PFSK-1 (cell line): ENCODE results near the gene CHD6.

Source experiments
- FOXP2 ChIP-seq: optimal IDR thresholded peaks from 2 replicates; pipeline ENCODE3; 2011; ENCODE audit warnings: borderline replicate concordance, control low read depth, inconsistent platforms; ENCODE audit not compliant: insufficient read depth; ENCODE audit errors: extremely low read length, extremely low read depth
- POLR2AphosphoS5 ChIP-seq: IDR thresholded peaks from 2 replicates; pipeline ENCODE4 v1.6.1; 2012; ENCODE audit warnings: low read depth, mild to moderate bottlenecking, control low read depth, low read length, moderate library complexity
- SIN3A ChIP-seq: IDR thresholded peaks from 2 replicates; pipeline ENCODE4 v1.6.1; 2012; ENCODE audit warnings: mild to moderate bottlenecking, low read length, moderate library complexity, borderline replicate concordance; ENCODE audit not compliant: insufficient read depth
- TAF1 ChIP-seq: IDR thresholded peaks from 2 replicates; pipeline ENCODE4 v1.6.1; 2012; ENCODE audit warnings: low read length, control low read depth, borderline replicate concordance; ENCODE audit not compliant: insufficient read depth
- TF ChIP-seq, protein P1 (sequence below), 2 experiments: IDR thresholded peaks; 2 replicates each; pipeline versions ENCODE4 v1.6.1 to v1.8.0; 2011 to 2012; ENCODE audit warnings: low read depth in 2 of 2, low read length in 2 of 2, control low read depth in 1 of 2, inconsistent platforms in 1 of 2, mild to moderate bottlenecking in 1 of 2, moderate library complexity in 1 of 2; ENCODE audit not compliant: insufficient read depth in 1 of 2

CHD6 gene

DNA sequence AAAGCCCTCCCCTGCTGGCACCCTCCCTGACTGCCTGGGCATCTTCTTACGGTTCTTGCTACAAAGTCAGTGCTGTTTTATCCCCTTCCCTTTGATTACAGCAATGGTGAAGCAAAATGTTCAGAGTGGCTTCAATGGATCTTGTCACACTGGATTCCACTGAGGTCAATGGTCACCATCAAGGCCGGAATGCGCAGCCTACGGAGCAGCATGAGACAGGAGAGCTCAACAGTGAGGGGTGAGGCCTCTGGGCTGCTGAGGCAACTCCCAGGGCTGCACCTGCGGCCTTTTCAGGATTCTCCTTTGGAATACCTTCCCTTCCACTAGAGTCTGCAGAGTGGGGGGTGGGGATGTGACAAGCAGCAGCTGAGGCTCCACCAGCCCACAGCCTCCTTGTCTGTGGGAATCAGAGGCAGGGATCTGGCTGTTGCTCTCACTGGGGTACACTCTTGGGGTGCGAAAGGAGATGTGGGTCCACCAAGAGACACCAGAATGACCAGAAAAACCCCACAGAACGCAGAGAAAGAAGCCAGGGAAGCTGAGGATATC, 211.2 kb downstream of the CHD6 start:
- TF ChIP-seq FOXP2: no peak
- no peak for TF ChIP-seq TAF1
- TF ChIP-seq SIN3A: no peak
- TF ChIP-seq, protein P1, sequence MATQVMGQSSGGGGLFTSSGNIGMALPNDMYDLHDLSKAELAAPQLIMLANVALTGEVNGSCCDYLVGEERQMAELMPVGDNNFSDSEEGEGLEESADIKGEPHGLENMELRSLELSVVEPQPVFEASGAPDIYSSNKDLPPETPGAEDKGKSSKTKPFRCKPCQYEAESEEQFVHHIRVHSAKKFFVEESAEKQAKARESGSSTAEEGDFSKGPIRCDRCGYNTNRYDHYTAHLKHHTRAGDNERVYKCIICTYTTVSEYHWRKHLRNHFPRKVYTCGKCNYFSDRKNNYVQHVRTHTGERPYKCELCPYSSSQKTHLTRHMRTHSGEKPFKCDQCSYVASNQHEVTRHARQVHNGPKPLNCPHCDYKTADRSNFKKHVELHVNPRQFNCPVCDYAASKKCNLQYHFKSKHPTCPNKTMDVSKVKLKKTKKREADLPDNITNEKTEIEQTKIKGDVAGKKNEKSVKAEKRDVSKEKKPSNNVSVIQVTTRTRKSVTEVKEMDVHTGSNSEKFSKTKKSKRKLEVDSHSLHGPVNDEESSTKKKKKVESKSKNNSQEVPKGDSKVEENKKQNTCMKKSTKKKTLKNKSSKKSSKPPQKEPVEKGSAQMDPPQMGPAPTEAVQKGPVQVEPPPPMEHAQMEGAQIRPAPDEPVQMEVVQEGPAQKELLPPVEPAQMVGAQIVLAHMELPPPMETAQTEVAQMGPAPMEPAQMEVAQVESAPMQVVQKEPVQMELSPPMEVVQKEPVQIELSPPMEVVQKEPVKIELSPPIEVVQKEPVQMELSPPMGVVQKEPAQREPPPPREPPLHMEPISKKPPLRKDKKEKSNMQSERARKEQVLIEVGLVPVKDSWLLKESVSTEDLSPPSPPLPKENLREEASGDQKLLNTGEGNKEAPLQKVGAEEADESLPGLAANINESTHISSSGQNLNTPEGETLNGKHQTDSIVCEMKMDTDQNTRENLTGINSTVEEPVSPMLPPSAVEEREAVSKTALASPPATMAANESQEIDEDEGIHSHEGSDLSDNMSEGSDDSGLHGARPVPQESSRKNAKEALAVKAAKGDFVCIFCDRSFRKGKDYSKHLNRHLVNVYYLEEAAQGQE (IDR thresholded peaks at IDR 0.05; ENCODE audit: insufficient read depth in 1 of 2, low read depth in 2 of 2, low read length in 2 of 2): no peak
- no peak for TF ChIP-seq POLR2AphosphoS5

DNA sequence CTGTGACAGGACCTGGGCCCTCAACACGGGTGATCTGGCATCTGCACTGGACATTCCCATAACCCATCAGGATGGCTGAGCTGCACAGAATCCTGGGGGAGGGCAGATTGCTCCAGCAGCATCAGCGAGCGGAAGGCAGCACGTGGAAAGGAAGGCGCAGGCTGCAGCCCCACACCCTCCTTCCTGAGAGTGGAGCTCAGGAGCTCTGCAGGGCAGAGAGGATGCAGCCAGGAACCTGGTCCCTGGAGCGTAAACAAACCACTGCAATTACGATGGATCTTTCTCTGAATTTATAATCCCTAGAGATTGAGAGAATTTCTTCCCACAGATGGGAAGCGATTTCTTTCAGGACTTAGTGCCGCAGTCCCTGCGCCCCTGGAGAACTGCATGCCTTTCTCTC, 211.8 kb downstream of the CHD6 start:
- TF ChIP-seq POLR2AphosphoS5: no peak
- TF ChIP-seq SIN3A: no peak
- peak; percentile 79 for TF ChIP-seq FOXP2
- TF ChIP-seq TAF1: 0 out of 2 replicates have a peak, but pooled peaks have one; percentile 7
- TF ChIP-seq, protein P1 (IDR thresholded peaks at IDR 0.05; ENCODE audit: insufficient read depth in 1 of 2, low read depth in 2 of 2, low read length in 2 of 2): no peak

- TF ChIP-seq TAF1 (no peak), FOXP2 (no peak), POLR2AphosphoS5 (no peak), SIN3A (no peak)
- TF ChIP-seq, protein P1 (IDR thresholded peaks at IDR 0.05; ENCODE audit: insufficient read depth in 1 of 2, low read depth in 2 of 2, low read length in 2 of 2): no peak
Observed at GRCh38 chr20:41405436-41405835, 212.7 kb downstream of the CHD6 start.

- TF ChIP-seq FOXP2 (no peak), TAF1 (no peak), SIN3A (no peak), POLR2AphosphoS5 (no peak)
- TF ChIP-seq, protein P1 (IDR thresholded peaks at IDR 0.05; ENCODE audit: insufficient read depth in 1 of 2, low read depth in 2 of 2, low read length in 2 of 2): no peak
Observed at GRCh38 chr20:41403604-41404003, 214.6 kb downstream of the CHD6 start.

GRCh38 chr20:41398408-41398807, 219.8 kb downstream of the CHD6 start:
- TF ChIP-seq TAF1 (no peak), POLR2AphosphoS5 (no peak), FOXP2 (no peak), SIN3A (no peak)
- TF ChIP-seq, protein P1 (IDR thresholded peaks at IDR 0.05; ENCODE audit: insufficient read depth in 1 of 2, low read depth in 2 of 2, low read length in 2 of 2): no peak
